HepG2 (cell line): Measurements from ENCODE around the gene PRKCB. TPM values are rescaled to one million over a fixed set of nuclear protein-coding genes. Genes with fewer than 3 reads are reported as not detected.

Source experiments
- ATAC-seq: fragments of 200-7000 bp; cut with Tn5 transposase; 3 replicates; pipeline ENCODE4 v1.9.1; 2020; ENCODE audit warnings: mild to moderate bottlenecking, moderate library complexity
- BruUV-seq: library from RNA; stranded (reverse); fragments of 400-500 nt; replicated peaks from 2 replicates; lab custom pipeline; 2021; lab: Mats Ljungman, UMichigan
- CTCF ChIA-PET: fragments of 300-600 bp; formaldehyde crosslinking; extraction: SDS; loops from one replicate; lab custom pipeline; 2021; ENCODE audit warnings: low total read pairs, inconsistent platforms, low intra/inter-chr PET ratio; lab: Yijun Ruan, JAX
- POLR2A ChIA-PET: fragments of 350-600 bp; sonication (Branson Sonifier 250); formaldehyde crosslinking; loops from one replicate; lab custom pipeline; 2020; ENCODE audit warnings: antibody characterized with exemption, inconsistent platforms; lab: Yijun Ruan, JAX
- DNase-seq: peaks from one replicate; pipeline ENCODE4 v3.0.0-alpha.2; 2015; ENCODE audit warnings: low spot score
- FAIRE-seq: peaks from 3 replicates; lab custom pipeline; 2011; peaks lifted over from hg19 to GRCh38; lab: Jason Lieb, UNC
- H2AFZ ChIP-seq: one replicate; pipeline ENCODE4 v1.6.1; 2011; ENCODE audit warnings: low read length, inconsistent platforms
- H3K27ac ChIP-seq: fragments of 300-600 bp; 3 replicates; pipeline ENCODE4 v1.8.0; 2011; ENCODE audit warnings: mixed run types, mild to moderate bottlenecking, mixed read lengths, low read length, inconsistent platforms; ENCODE audit not compliant: insufficient read depth; ENCODE audit errors: extremely low read length
- H3K27me3 ChIP-seq, 2 experiments: fragments of 200-600 bp in 1 of 2; 2 replicates in 1 of 2; 3 replicates in 1 of 2; pipeline versions ENCODE4 v1.6.0 to v1.8.0; 2011; ENCODE audit warnings: low read length in 2 of 2, mild to moderate bottlenecking in 2 of 2, moderate library complexity in 2 of 2, inconsistent platforms in 1 of 2; ENCODE audit not compliant: insufficient read depth in 2 of 2, control insufficient read depth in 1 of 2
- H3K36me3 ChIP-seq, 2 experiments: fragments of 200-600 bp in 1 of 2; replicated peaks in 1 of 2; 2 replicates in 1 of 2; 3 replicates in 1 of 2; pipeline versions ENCODE4 v1.5.1 to v1.8.0; 2011; ENCODE audit warnings: low read length in 2 of 2, inconsistent platforms in 1 of 2; ENCODE audit not compliant: insufficient read depth in 2 of 2, control insufficient read depth in 1 of 2
- H3K4me1 ChIP-seq: 2 replicates; pipeline ENCODE4 v1.5.1; 2012; ENCODE audit warnings: low read length, inconsistent platforms; ENCODE audit not compliant: insufficient read depth
- H3K4me2 ChIP-seq: 2 replicates; pipeline ENCODE4 v1.6.0; 2011; ENCODE audit warnings: low read depth, low read length, inconsistent platforms
- H3K4me3 ChIP-seq, 3 experiments: fragments of 200-600 bp in 1 of 3; sonication (generic), shearing (Covaris generic) in 1 of 3; replicated peaks in 1 of 3; 2 replicates each; pipeline ENCODE4 v1.5.1; 2011 to 2016; ENCODE audit warnings: low read length in 3 of 3, inconsistent platforms in 2 of 3, low read depth in 2 of 3, mild to moderate bottlenecking in 2 of 3, control low read depth in 1 of 3, mixed read lengths in 1 of 3; ENCODE audit not compliant: insufficient read depth in 1 of 3
- H3K79me2 ChIP-seq: one replicate; pipeline ENCODE4 v1.6.1; 2011; ENCODE audit warnings: low read length, inconsistent platforms; ENCODE audit not compliant: insufficient read depth
- H3K9ac ChIP-seq: 2 replicates; pipeline ENCODE4 v1.6.0; 2011; ENCODE audit warnings: mild to moderate bottlenecking, low read depth, low read length, inconsistent platforms; ENCODE audit not compliant: insufficient read depth
- H3K9me3 ChIP-seq: 2 replicates; pipeline ENCODE4 v1.5.1; 2012; ENCODE audit warnings: mild to moderate bottlenecking, low read length
- H4K20me1 ChIP-seq: 2 replicates; pipeline ENCODE4 v1.6.0; 2011; ENCODE audit warnings: inconsistent platforms, mild to moderate bottlenecking, low read length, moderate library complexity; ENCODE audit not compliant: insufficient read depth
- ATF1 ChIP-seq: IDR thresholded peaks from 2 replicates; pipeline ENCODE4 v1.6.1; 2016; ENCODE audit warnings: mild to moderate bottlenecking, control low read depth
- CTCF ChIP-seq: sonication (generic); formaldehyde crosslinking; IDR thresholded peaks from 2 replicates; pipeline ENCODE4 v1.5.0; 2020; ENCODE audit warnings: mild to moderate bottlenecking, missing genetic modification reagents, moderate library complexity
- MTERF4 ChIP-seq: sonication (generic); formaldehyde crosslinking; IDR thresholded peaks from 2 replicates; pipeline ENCODE4 v1.8.0; 2023; ENCODE audit warnings: mild to moderate bottlenecking, missing genetic modification reagents
- RARA ChIP-seq: IDR thresholded peaks from 2 replicates; pipeline ENCODE4 v1.6.1; 2016; ENCODE audit warnings: missing genetic modification reagents, missing compliant biosample characterization
- ZFY ChIP-seq: sonication (generic); formaldehyde crosslinking; IDR thresholded peaks from 2 replicates; pipeline ENCODE4 v1.4.0; 2020; ENCODE audit warnings: missing genetic modification reagents
- ZNF432 ChIP-seq: sonication (generic); formaldehyde crosslinking; IDR thresholded peaks from 2 replicates; pipeline ENCODE4 v1.5.0; 2020; ENCODE audit warnings: missing genetic modification reagents, mild to moderate bottlenecking, borderline replicate concordance
- ZNF510 ChIP-seq: sonication (generic); formaldehyde crosslinking; IDR thresholded peaks from 2 replicates; pipeline ENCODE4 v1.4.0; 2020; ENCODE audit warnings: low read depth, mild to moderate bottlenecking, missing genetic modification reagents
- ZNF839 ChIP-seq: sonication (generic); formaldehyde crosslinking; IDR thresholded peaks from 2 replicates; pipeline ENCODE4 v1.4.0; 2020; ENCODE audit warnings: missing genetic modification reagents, mild to moderate bottlenecking, borderline replicate concordance
- ZNF891 ChIP-seq: sonication (generic); formaldehyde crosslinking; IDR thresholded peaks from 2 replicates; pipeline ENCODE4 v1.5.0; 2020; ENCODE audit warnings: mild to moderate bottlenecking, missing genetic modification reagents
- WGBS: methylation state at CpG from one replicate; pipeline ENCODE4 v1.1.6; 2017; ENCODE audit warnings: low lambda C conversion rate; 5-methylcytosine and 5-hydroxymethylcytosine counted together
- in situ Hi-C: cut with HindIII; loops from 2 replicates; pipeline ENCODE4 v1.10.0; 2017; ENCODE audit warnings: low pct_unique_long_range_greater_than_20kb; ENCODE audit not compliant: extremely low pct_ligation_motif_present
- intact Hi-C: fragments of 100-400 bp; cut with micrococcal nuclease; formaldehyde crosslinking; loops from one replicate; pipeline ENCODE4 v1.10.0; 2022; ENCODE audit not compliant: unreplicated experiment
- polyA plus RNA-seq, 8 experiments: library from polyadenylated mRNA; depleted of rRNA in 3 of 8; stranded (reverse) in 7 of 8; unstranded in 1 of 8; fragments of >200 nt; fragmentation: Illumina TruSeq in 4 of 8; extraction: Trizol in 4 of 8; gene quantifications; 2 replicates each; pipeline versions ENCODE4 v1.2.1 to v1.2.3, GENCODE V29; 2011 to 2016; ENCODE audit warnings: low read depth in 4 of 8, missing spikeins in 1 of 8, mixed read lengths in 1 of 8; ENCODE audit not compliant: insufficient read depth in 1 of 8
- total RNA-seq, 5 experiments: library from RNA; depleted of rRNA; stranded (reverse); fragments of >200 nt; fragmentation: Illumina TruSeq; extraction: Trizol; gene quantifications; 2 replicates each; pipeline ENCODE4 v1.2.3, GENCODE V29; 2016; ENCODE audit warnings: low read depth in 1 of 5

Gene PRKCB
- total and polyA plus RNA-seq, 2 of the 13 experiments (the other 11 are each of a cell fraction or from before 2014, with no cell fraction given) = 0.01 TPM; not detected in 1

GRCh38 chr16:24101431-24101830 lies 265.6 kb downstream of the PRKCB start:
- ChIA-PET CTCF (no interaction called here), POLR2A (no interaction called here)
- FAIRE-seq = no peak
- intact Hi-C loops (no loop called here), in situ Hi-C loops (no loop called here)
- WGBS = 2% methylated on average over 2 of the region's 2 CpGs
- no TSS peak for BruUV-seq
- Histone ChIP-seq H3K27me3 (peaks cover 0 to 3% of the 10 kb centered on the region in 2 experiments; a peak in 1 of 5 replicates), H3K36me3 (no peaks in the 10 kb centered on the region), H4K20me1 (no peaks in the 10 kb centered on the region), H3K4me1 (no peaks in the 10 kb centered on the region), H3K4me2 (no peak overlapping the region), H3K79me2 (no peaks in the 10 kb centered on the region), H3K9ac (no peak overlapping the region), H3K9me3 (no peaks in the 10 kb centered on the region), H3K4me3 (no peak overlapping the region), H2AFZ (no peak overlapping the region), H3K27ac (no peak overlapping the region)
- no peak for DNase-seq
- TF ChIP-seq ZNF891 (CRISPR knock-in tag) = no peak
- TF ChIP-seq ZNF510 (CRISPR knock-in tag) = no peak
- no peak for TF ChIP-seq ZFY (CRISPR knock-in tag)
- no peak for ATAC-seq

- FAIRE-seq = no peak
- WGBS = 14% methylated on average over 4 of the region's 4 CpGs
- H3K27ac ChIP-seq = no peak overlapping the region
Measured at GRCh38 chr16:24102209-24102660, 266.5 kb downstream of the PRKCB start.

More at GRCh38 chr16:24102209-24102660, 266.5 kb downstream of the PRKCB start:
- Histone ChIP-seq H3K79me2 (no peaks in the 10 kb centered on the region), H4K20me1 (no peaks in the 10 kb centered on the region), H3K9ac (no peak overlapping the region), H2AFZ (no peak overlapping the region), H3K4me1 (no peaks in the 10 kb centered on the region), H3K9me3 (no peaks in the 10 kb centered on the region), H3K4me3 (no peak overlapping the region), H3K36me3 (no peaks in the 10 kb centered on the region), H3K4me2 (no peak overlapping the region), H3K27me3 (peaks cover 0 to 3% of the 10 kb centered on the region in 2 experiments; a peak in 1 of 5 replicates)
- ATAC-seq = no peak
- TF ChIP-seq ATF1 (CRISPR knock-in tag) (no peak), ZNF839 (CRISPR knock-in tag) (no peak), CTCF (CRISPR knock-in tag) (no peak), RARA (CRISPR knock-in tag) (no peak), ZNF432 (CRISPR knock-in tag) (no peak), MTERF4 (CRISPR knock-in tag) (no peak)
- ChIA-PET CTCF (no interaction called here), POLR2A (no interaction called here)
- no TSS peak for BruUV-seq
- intact Hi-C loops = no loop called here
- in situ Hi-C loops = no loop called here
- DNase-seq = no peak
